ENCODE results near the gene DPP10.

Gene DPP10

GRCh38 chr2:114537777-114538176 is 95.3 kb downstream of the DPP10 start:
- TF ChIP-seq FOXP2 (optimal IDR thresholded peaks at IDR 0.05; ENCODE audit: borderline replicate concordance, extremely low read depth, extremely low read length, insufficient read depth) (no peak), POLR2AphosphoS5 (IDR thresholded peaks at IDR 0.05; ENCODE audit: low read depth, low read length) (no peak), REST (IDR thresholded peaks at IDR 0.05; ENCODE audit: insufficient read depth in 1 of 2, low read depth in 2 of 2, low read length in 2 of 2) (no peak), SIN3A (IDR thresholded peaks at IDR 0.05; ENCODE audit: borderline replicate concordance, insufficient read depth, low read length) (no peak), TAF1 (IDR thresholded peaks at IDR 0.05; ENCODE audit: borderline replicate concordance, insufficient read depth, low read length) (no peak)

DNA sequence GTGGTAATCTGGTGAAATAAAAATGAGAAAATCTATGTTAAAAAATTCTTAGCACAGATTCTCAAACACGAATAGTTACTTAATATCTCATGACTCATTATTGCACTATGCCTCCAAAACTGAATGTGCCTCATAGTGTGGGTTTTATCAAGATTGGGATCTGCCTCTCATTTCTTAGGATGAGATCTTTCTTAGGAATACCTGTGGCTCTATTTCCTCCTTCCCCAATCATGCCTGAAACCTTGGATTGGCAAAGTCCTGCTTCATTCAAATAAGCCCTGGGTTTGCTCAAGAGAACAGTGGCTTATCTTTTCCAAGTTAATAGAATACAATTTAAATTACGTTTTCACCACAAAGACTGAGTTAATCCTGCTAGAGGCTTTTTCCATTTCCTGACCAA is 100.3 kb downstream of the DPP10 start:
- no peak for TF ChIP-seq TAF1 (IDR thresholded peaks at IDR 0.05; ENCODE audit: borderline replicate concordance, insufficient read depth, low read length)
- no peak for TF ChIP-seq POLR2AphosphoS5 (IDR thresholded peaks at IDR 0.05; ENCODE audit: low read depth, low read length)
- no peak for TF ChIP-seq SIN3A (IDR thresholded peaks at IDR 0.05; ENCODE audit: borderline replicate concordance, insufficient read depth, low read length)
- TF ChIP-seq REST (IDR thresholded peaks at IDR 0.05; ENCODE audit: insufficient read depth in 1 of 2, low read depth in 2 of 2, low read length in 2 of 2) = no peak
- TF ChIP-seq FOXP2 (optimal IDR thresholded peaks at IDR 0.05; ENCODE audit: borderline replicate concordance, extremely low read depth, extremely low read length, insufficient read depth) = no peak

GRCh38 chr2:114543236-114543766 is 100.9 kb downstream of the DPP10 start:
- TF ChIP-seq TAF1 (IDR thresholded peaks at IDR 0.05; ENCODE audit: borderline replicate concordance, insufficient read depth, low read length) (no peak), FOXP2 (optimal IDR thresholded peaks at IDR 0.05; ENCODE audit: borderline replicate concordance, extremely low read depth, extremely low read length, insufficient read depth) (no peak), POLR2AphosphoS5 (IDR thresholded peaks at IDR 0.05; ENCODE audit: low read depth, low read length) (no peak), REST (IDR thresholded peaks at IDR 0.05; ENCODE audit: insufficient read depth in 1 of 2, low read depth in 2 of 2, low read length in 2 of 2) (no peak), SIN3A (IDR thresholded peaks at IDR 0.05; ENCODE audit: borderline replicate concordance, insufficient read depth, low read length) (no peak)

GRCh38 chr2:114545052-114545451 is 102.6 kb downstream of the DPP10 start:
- no peak for TF ChIP-seq REST (IDR thresholded peaks at IDR 0.05; ENCODE audit: insufficient read depth in 1 of 2, low read depth in 2 of 2, low read length in 2 of 2)
- TF ChIP-seq FOXP2 (optimal IDR thresholded peaks at IDR 0.05; ENCODE audit: borderline replicate concordance, extremely low read depth, extremely low read length, insufficient read depth) = no peak
- TF ChIP-seq TAF1 (IDR thresholded peaks at IDR 0.05; ENCODE audit: borderline replicate concordance, insufficient read depth, low read length) = no peak
- TF ChIP-seq POLR2AphosphoS5 (IDR thresholded peaks at IDR 0.05; ENCODE audit: low read depth, low read length) = no peak
- no peak for TF ChIP-seq SIN3A (IDR thresholded peaks at IDR 0.05; ENCODE audit: borderline replicate concordance, insufficient read depth, low read length)

- TF ChIP-seq POLR2AphosphoS5 (IDR thresholded peaks at IDR 0.05; ENCODE audit: low read depth, low read length) (no peak), FOXP2 (optimal IDR thresholded peaks at IDR 0.05; ENCODE audit: borderline replicate concordance, extremely low read depth, extremely low read length, insufficient read depth) (no peak), TAF1 (IDR thresholded peaks at IDR 0.05; ENCODE audit: borderline replicate concordance, insufficient read depth, low read length) (no peak), REST (IDR thresholded peaks at IDR 0.05; ENCODE audit: insufficient read depth in 1 of 2, low read depth in 2 of 2, low read length in 2 of 2) (no peak), SIN3A (IDR thresholded peaks at IDR 0.05; ENCODE audit: borderline replicate concordance, insufficient read depth, low read length) (no peak)
Measured at GRCh38 chr2:114546531-114546930, 104.1 kb downstream of the DPP10 start.
